Measurements from ENCODE around the gene GPR139.

Gene GPR139

GRCh38 chr16:20073203-20074098, at the start of gene GPR139:
GPR139 (minus strand) TSS chr16:20073890; CDS start chr16:20073616, 274 bp downstream.
- H3K4me3 ChIP-seq (ENCODE audit: low read depth, low read length), result no peak within 1 kb of the TSS
- DNase-seq (ENCODE audit: low read depth), result no peak
- TF ChIP-seq, protein P1, sequence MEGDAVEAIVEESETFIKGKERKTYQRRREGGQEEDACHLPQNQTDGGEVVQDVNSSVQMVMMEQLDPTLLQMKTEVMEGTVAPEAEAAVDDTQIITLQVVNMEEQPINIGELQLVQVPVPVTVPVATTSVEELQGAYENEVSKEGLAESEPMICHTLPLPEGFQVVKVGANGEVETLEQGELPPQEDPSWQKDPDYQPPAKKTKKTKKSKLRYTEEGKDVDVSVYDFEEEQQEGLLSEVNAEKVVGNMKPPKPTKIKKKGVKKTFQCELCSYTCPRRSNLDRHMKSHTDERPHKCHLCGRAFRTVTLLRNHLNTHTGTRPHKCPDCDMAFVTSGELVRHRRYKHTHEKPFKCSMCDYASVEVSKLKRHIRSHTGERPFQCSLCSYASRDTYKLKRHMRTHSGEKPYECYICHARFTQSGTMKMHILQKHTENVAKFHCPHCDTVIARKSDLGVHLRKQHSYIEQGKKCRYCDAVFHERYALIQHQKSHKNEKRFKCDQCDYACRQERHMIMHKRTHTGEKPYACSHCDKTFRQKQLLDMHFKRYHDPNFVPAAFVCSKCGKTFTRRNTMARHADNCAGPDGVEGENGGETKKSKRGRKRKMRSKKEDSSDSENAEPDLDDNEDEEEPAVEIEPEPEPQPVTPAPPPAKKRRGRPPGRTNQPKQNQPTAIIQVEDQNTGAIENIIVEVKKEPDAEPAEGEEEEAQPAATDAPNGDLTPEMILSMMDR (IDR thresholded peaks at IDR 0.05; ENCODE audit: low read depth, low read length, missing control alignments), result no peak

DNA sequence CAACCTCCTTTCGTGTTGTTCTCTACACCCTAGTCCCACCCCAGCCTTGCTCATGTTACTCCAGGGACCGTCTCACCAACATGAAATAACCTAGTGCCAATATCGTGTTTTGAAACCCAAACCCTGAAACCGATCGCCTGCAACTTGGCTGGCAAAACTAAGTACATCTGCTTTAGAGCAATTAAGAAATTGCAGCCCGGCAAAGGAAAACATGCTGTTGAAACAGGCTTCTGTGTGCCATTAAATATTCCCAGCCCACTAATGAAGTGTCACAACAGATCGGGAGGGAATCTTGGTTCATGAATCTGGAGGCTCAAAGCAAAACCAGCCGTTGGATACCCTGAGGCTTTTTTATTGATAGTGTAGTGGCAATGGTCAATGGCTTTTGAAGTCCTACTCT, 48.3 kb upstream of the GPR139 start:
- TF ChIP-seq, protein P1 (IDR thresholded peaks at IDR 0.05; ENCODE audit: low read depth, low read length, missing control alignments), result no peak
- no peak overlapping the region for H3K4me3 ChIP-seq (ENCODE audit: low read depth, low read length)
- DNase-seq (ENCODE audit: low read depth), result no peak

DNA sequence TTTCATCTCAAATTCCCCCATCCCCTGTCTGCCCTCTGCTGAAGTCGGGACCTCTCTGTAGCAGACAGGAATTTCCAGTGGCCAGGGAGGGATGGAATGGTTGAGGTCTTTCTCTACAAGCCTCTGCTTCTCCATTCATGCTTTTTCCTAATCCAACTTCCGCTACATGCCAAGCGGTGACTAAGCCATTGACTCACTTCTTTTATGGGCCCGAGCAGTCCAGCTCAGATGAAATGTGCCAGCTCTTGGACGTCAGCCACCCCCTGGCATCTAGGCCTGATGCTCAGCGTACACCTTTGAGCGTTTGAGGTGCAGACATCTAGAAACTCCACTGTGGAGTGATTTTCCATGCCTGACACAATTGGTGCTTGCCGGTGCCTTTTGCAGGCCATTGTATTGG, 40.7 kb upstream of the GPR139 start:
- TF ChIP-seq, protein P1 (IDR thresholded peaks at IDR 0.05; ENCODE audit: low read depth, low read length, missing control alignments), result no peak
- H3K4me3 ChIP-seq (ENCODE audit: low read depth, low read length), result no peak overlapping the region
- DNase-seq (ENCODE audit: low read depth), result no peak

GRCh38 chr16:20111143-20111542, 37.5 kb upstream of the GPR139 start:
- TF ChIP-seq, protein P1 (IDR thresholded peaks at IDR 0.05; ENCODE audit: low read depth, low read length, missing control alignments), result no peak
- DNase-seq (ENCODE audit: low read depth), result no peak
- no peak overlapping the region for H3K4me3 ChIP-seq (ENCODE audit: low read depth, low read length)

DNA sequence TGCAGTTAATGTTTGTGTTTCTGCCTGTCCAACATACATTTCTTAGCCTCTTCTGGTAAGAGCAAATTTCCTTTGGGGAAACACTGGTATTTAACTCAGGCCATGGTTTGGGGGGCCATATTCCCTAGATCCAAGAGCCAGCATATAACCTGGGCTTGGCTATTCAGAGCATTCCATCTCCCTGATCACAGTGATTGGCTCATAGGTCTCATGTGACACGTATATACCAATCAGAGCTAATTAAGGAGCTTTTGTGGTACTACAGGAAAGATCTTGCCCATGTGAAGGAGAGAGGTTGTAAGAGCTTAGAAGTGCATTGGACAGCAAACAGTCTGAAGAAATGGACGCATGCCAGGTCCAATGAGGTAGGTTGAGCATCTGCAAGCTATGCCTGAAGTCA, 33.4 kb upstream of the GPR139 start:
- TF ChIP-seq, protein P1 (IDR thresholded peaks at IDR 0.05; ENCODE audit: low read depth, low read length, missing control alignments), result no peak

DNA sequence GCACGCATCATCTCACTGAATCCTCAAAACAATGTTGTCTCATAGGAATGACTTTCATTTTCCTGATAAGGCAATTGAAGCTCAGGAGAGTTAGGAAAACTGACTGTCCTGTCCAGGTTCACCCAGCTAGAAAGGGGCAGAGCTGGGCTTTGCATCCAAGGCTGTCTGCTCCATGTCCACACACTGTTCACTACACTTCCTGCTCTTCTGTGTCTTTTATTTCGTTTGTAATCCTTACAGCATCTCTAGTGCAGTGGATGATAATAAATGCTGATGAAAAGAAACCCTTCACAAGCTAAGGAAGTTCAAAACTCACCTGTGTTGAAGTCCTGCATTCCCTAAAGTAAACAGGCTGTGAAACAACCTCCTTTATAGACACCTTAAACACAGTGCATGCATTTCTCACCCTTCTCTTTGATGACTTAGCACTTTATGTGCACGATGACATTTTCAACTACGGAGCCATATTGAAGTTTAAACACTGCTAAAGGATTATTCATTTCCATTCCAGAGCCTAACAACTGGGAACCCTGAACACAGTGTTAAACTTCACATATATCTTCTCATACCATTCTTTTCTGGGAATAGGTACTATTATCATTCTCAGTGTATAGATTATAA, 31.0 kb upstream of the GPR139 start:
- no peak overlapping the region for H3K4me3 ChIP-seq (ENCODE audit: low read depth, low read length)
- TF ChIP-seq, protein P1 (IDR thresholded peaks at IDR 0.05; ENCODE audit: low read depth, low read length, missing control alignments), result no peak
- DNase-seq (ENCODE audit: low read depth), result no peak

More for the DNA sequence above, 33.4 kb upstream of the GPR139 start:
- DNase-seq (ENCODE audit: low read depth), result no peak
- no peak overlapping the region for H3K4me3 ChIP-seq (ENCODE audit: low read depth, low read length)

All from GM12864 (cell line).